D721Med (cell line): ENCODE results near the gene SPRYD4.

Source experiments
- DNase-seq: peaks from one replicate; pipeline ENCODE4 v3.0.0; 2011; ENCODE audit warnings: low spot score; ENCODE audit not compliant: insufficient read length
- FAIRE-seq: peaks from 2 replicates; lab custom pipeline; 2011; peaks lifted over from hg19 to GRCh38; lab: Jason Lieb, UNC
- CTCF ChIP-seq: IDR thresholded peaks from 2 replicates; pipeline ENCODE4 v1.5.1; 2012; ENCODE audit warnings: mild to moderate bottlenecking, control low read depth; ENCODE audit not compliant: insufficient read depth; ENCODE audit errors: missing control alignments

The SPRYD4 gene

GRCh38 chr12:56517854-56518253 lies 49.5 kb downstream of the SPRYD4 start:
- FAIRE-seq (no peak), DNase-seq (no peak)
- TF ChIP-seq CTCF, result no peak

GRCh38 chr12:56518570-56518969 lies 50.2 kb downstream of the SPRYD4 start:
- no peak for TF ChIP-seq CTCF
- DNase-seq, result no peak
- no peak for FAIRE-seq

DNA sequence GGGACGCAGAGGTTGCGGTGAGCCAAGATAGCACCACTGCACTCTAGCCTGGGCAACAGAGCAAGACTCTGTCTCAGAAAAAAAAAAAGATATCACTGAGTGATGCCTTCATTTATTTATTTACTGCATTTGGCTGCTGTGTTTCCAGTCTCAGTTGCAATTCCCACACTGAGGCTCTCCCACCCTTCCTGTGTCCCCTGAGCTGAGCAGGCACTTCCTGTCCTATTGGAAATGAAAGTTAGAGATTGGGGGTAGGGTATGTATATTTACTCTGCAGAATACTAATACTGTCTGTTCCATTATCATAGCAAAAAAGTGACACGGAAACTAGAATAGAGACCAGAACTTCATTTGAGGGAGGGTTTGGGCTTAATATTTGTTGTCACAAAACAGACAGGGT lies 51.7 kb downstream of the SPRYD4 start:
- TF ChIP-seq CTCF, result no peak
- DNase-seq (no peak), FAIRE-seq (no peak)

GRCh38 chr12:56520506-56520905 lies 52.1 kb downstream of the SPRYD4 start:
- FAIRE-seq (no peak), DNase-seq (no peak)
- TF ChIP-seq CTCF, result no peak

GRCh38 chr12:56521209-56521589 lies 52.8 kb downstream of the SPRYD4 start:
- no peak for FAIRE-seq
- no peak for TF ChIP-seq CTCF

DNA sequence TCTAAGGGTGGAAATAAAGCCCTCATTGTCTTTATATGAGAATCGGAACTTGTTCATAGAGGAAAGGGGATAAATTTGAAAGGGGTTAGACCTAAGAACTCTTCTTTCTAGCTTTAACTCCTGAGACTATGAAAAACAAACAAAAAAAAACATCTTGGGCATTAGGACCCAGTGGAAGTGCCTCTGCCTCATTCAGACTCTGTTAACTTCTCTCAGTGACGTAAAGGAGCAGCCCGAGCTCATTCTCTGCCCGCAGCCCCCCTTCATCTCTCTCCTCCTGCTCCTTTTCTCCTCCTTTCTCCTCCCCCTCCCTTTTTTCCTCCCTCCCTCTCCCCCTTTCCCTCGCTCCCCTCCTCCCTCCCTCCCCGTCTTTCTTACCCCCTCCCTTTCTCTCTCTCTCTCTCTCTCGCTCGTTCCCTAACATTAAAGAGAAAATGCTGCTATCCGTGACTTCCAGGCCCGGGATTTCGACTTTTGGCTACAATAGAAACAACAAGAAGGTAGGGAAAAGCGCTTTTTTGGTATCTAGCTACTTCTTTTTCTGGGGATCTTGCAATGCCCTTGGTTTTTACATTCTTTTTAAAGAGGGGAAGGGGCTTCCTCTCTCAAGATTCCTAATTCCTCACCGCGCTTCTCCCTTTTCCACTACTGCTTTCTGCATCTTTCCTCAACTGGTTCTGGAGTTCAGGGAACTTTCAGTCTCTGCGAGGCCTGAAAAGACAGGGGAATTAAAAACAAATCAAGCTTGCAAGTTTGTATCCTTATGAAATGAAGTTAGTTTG lies 53.4 kb downstream of the SPRYD4 start, which contains the start of gene RBMS2:
Gene RBMS2 (plus strand): TSS at position 231 of the 782 bp plus-strand sequence. CDS start 204 bp downstream, at position 435.
- no peak for DNase-seq
- no peak for FAIRE-seq
- TF ChIP-seq CTCF, result no peak

More at GRCh38 chr12:56521209-56521589, 52.8 kb downstream of the SPRYD4 start:
- DNase-seq, result no peak
